ENCODE results near the gene HOXD12.

HOXD12 gene

GRCh38 chr2:176105078-176105729 lies 5.6 kb downstream of the HOXD12 start:
- Histone ChIP-seq H3K4me1 (ENCODE audit: insufficient read depth, low read length) (no peaks in the 10 kb centered on the region), H3K27me3 (ENCODE audit: insufficient read depth, low read length) (peaks cover 100% of the 10 kb centered on the region), H3K4me3 (ENCODE audit: low read length) (no peak overlapping the region; the same call in 1 of the 2 replicates), H3K9ac (ENCODE audit: low read depth, low read length) (no peak overlapping the region), H3K9me3 (ENCODE audit: insufficient read depth, low read depth, low read length) (peaks cover 5% of the 10 kb centered on the region; the same call in 1 of the 2 replicates), H3K36me3 (ENCODE audit: insufficient read depth, low read depth, low read length) (no peaks in the 10 kb centered on the region), H3K27ac (ENCODE audit: low read length) (no peak overlapping the region)

GRCh38 chr2:176105730-176106580 lies 6.4 kb downstream of the HOXD12 start:
- no peak overlapping the region for H3K9ac ChIP-seq (ENCODE audit: low read depth, low read length)
- no peak overlapping the region for H3K4me3 ChIP-seq (ENCODE audit: low read length)
- H3K27ac ChIP-seq (ENCODE audit: low read length): no peak overlapping the region
- H3K4me1 ChIP-seq (ENCODE audit: insufficient read depth, low read length): no peaks in the 10 kb centered on the region
- no peaks in the 10 kb centered on the region for H3K36me3 ChIP-seq (ENCODE audit: insufficient read depth, low read depth, low read length)
- peaks cover 100% of the 10 kb centered on the region for H3K27me3 ChIP-seq (ENCODE audit: insufficient read depth, low read length)
- no peaks in the 10 kb centered on the region; the same call in 1 of the 2 replicates for H3K9me3 ChIP-seq (ENCODE audit: insufficient read depth, low read depth, low read length)

- no peaks in the 10 kb centered on the region; the same call in 1 of the 2 replicates for H3K9me3 ChIP-seq (ENCODE audit: insufficient read depth, low read depth, low read length)
- H3K27me3 ChIP-seq (ENCODE audit: insufficient read depth, low read length): peaks cover 100% of the 10 kb centered on the region
- H3K4me3 ChIP-seq (ENCODE audit: low read length): no peak within 1 kb of the TSS; the same call in 1 of the 2 replicates
- no peak within 1 kb of the TSS for H3K9ac ChIP-seq (ENCODE audit: low read depth, low read length)
- no peak within 1 kb of the TSS for H3K27ac ChIP-seq (ENCODE audit: low read length)
- H3K4me1 ChIP-seq (ENCODE audit: insufficient read depth, low read length): no peaks in the 10 kb centered on the region
- H3K36me3 ChIP-seq (ENCODE audit: insufficient read depth, low read depth, low read length): no peaks in the 10 kb centered on the region
Observed at GRCh38 chr2:176106581-176107539, 7.3 kb downstream of the HOXD12 start, which contains the start of gene HOXD11. Gene HOXD11, plus strand, starts transcription at chr2:176107280. Its CDS starts 76 bp downstream, at chr2:176107356.

GRCh38 chr2:176107731-176108181 lies 8.2 kb downstream of the HOXD12 start:
- Histone ChIP-seq H3K9ac (ENCODE audit: low read depth, low read length) (no peak overlapping the region), H3K4me3 (ENCODE audit: low read length) (no peak overlapping the region), H3K36me3 (ENCODE audit: insufficient read depth, low read depth, low read length) (no peaks in the 10 kb centered on the region), H3K27ac (ENCODE audit: low read length) (no peak overlapping the region), H3K4me1 (ENCODE audit: insufficient read depth, low read length) (no peaks in the 10 kb centered on the region), H3K27me3 (ENCODE audit: insufficient read depth, low read length) (peaks cover 100% of the 10 kb centered on the region), H3K9me3 (ENCODE audit: insufficient read depth, low read depth, low read length) (no peaks in the 10 kb centered on the region; the same call in 1 of the 2 replicates)

GRCh38 chr2:176109192-176109901 lies 9.8 kb downstream of the HOXD12 start:
- H3K27ac ChIP-seq (ENCODE audit: low read length): no peak overlapping the region
- no peaks in the 10 kb centered on the region for H3K36me3 ChIP-seq (ENCODE audit: insufficient read depth, low read depth, low read length)
- peaks cover 100% of the 10 kb centered on the region for H3K27me3 ChIP-seq (ENCODE audit: insufficient read depth, low read length)
- no peak overlapping the region for H3K9ac ChIP-seq (ENCODE audit: low read depth, low read length)
- no peaks in the 10 kb centered on the region; the same call in 1 of the 2 replicates for H3K9me3 ChIP-seq (ENCODE audit: insufficient read depth, low read depth, low read length)
- H3K4me3 ChIP-seq (ENCODE audit: low read length): no peak overlapping the region
- no peaks in the 10 kb centered on the region for H3K4me1 ChIP-seq (ENCODE audit: insufficient read depth, low read length)

- Histone ChIP-seq H3K27ac (ENCODE audit: low read length) (no peak overlapping the region), H3K4me3 (ENCODE audit: low read length) (no peak overlapping the region), H3K27me3 (ENCODE audit: insufficient read depth, low read length) (peaks cover 100% of the 10 kb centered on the region), H3K9me3 (ENCODE audit: insufficient read depth, low read depth, low read length) (no peaks in the 10 kb centered on the region; the same call in 1 of the 2 replicates), H3K9ac (ENCODE audit: low read depth, low read length) (no peak overlapping the region), H3K4me1 (ENCODE audit: insufficient read depth, low read length) (no peaks in the 10 kb centered on the region), H3K36me3 (ENCODE audit: insufficient read depth, low read depth, low read length) (no peaks in the 10 kb centered on the region)
Observed at GRCh38 chr2:176109946-176110345, 10.4 kb downstream of the HOXD12 start.

GRCh38 chr2:176110415-176111308 lies 11.1 kb downstream of the HOXD12 start:
- Histone ChIP-seq H3K4me3 (ENCODE audit: low read length) (no peak overlapping the region), H3K9me3 (ENCODE audit: insufficient read depth, low read depth, low read length) (no peaks in the 10 kb centered on the region; the same call in 1 of the 2 replicates), H3K36me3 (ENCODE audit: insufficient read depth, low read depth, low read length) (no peaks in the 10 kb centered on the region), H3K9ac (ENCODE audit: low read depth, low read length) (no peak overlapping the region), H3K27ac (ENCODE audit: low read length) (no peak overlapping the region), H3K27me3 (ENCODE audit: insufficient read depth, low read length) (peaks cover 100% of the 10 kb centered on the region), H3K4me1 (ENCODE audit: insufficient read depth, low read length) (no peaks in the 10 kb centered on the region)

GRCh38 chr2:176111309-176111663 lies 11.7 kb downstream of the HOXD12 start:
- Histone ChIP-seq H3K4me3 (ENCODE audit: low read length) (no peak overlapping the region), H3K9ac (ENCODE audit: low read depth, low read length) (no peak overlapping the region), H3K36me3 (ENCODE audit: insufficient read depth, low read depth, low read length) (no peaks in the 10 kb centered on the region), H3K9me3 (ENCODE audit: insufficient read depth, low read depth, low read length) (no peaks in the 10 kb centered on the region; the same call in 1 of the 2 replicates), H3K4me1 (ENCODE audit: insufficient read depth, low read length) (no peaks in the 10 kb centered on the region), H3K27me3 (ENCODE audit: insufficient read depth, low read length) (peaks cover 100% of the 10 kb centered on the region), H3K27ac (ENCODE audit: low read length) (no peak overlapping the region)

DNA sequence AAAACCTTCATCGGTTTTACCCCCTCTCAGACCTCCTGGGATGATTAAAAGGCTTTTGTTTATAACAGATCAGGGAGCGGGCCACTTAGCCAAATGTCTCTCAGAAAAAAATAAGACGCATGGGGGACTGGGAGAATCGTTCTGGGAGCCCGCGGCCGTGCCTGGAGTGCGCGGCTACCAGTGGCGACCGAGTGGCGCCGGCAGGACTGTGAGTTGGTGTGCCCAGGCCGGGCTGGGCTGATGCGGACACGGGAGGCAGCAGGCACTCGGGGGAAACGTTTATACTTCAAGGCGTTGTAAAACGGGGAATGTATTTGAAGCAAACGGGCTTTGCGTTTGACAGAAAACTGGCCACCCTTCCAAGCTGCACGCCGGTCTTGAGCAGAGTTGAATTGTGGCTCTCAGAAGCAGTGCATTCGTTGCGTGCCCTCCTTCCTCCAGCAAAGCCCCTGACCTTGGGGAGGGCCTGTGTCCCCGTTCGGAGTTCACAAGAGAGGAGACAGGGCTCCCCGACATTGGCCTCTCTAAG lies 12.3 kb downstream of the HOXD12 start:
- H3K9me3 ChIP-seq (ENCODE audit: insufficient read depth, low read depth, low read length): peaks cover 4% of the 10 kb centered on the region
- H3K27ac ChIP-seq (ENCODE audit: low read length): no peak overlapping the region
- H3K27me3 ChIP-seq (ENCODE audit: insufficient read depth, low read length): peaks cover 100% of the 10 kb centered on the region
- no peaks in the 10 kb centered on the region for H3K36me3 ChIP-seq (ENCODE audit: insufficient read depth, low read depth, low read length)
- H3K4me1 ChIP-seq (ENCODE audit: insufficient read depth, low read length): no peaks in the 10 kb centered on the region
- H3K9ac ChIP-seq (ENCODE audit: low read depth, low read length): no peak overlapping the region
- no peak overlapping the region for H3K4me3 ChIP-seq (ENCODE audit: low read length)
